Endodermal cell (in vitro differentiated cells): ENCODE data around the gene SUGT1. TPM values are rescaled to one million over a fixed set of nuclear protein-coding genes. Genes with fewer than 3 reads are reported as not detected.

Source experiments
- DNase-seq: peaks from one replicate; pipeline ENCODE4 v3.0.0-alpha.2; 2017
- H3K27ac ChIP-seq: 2 replicates; pipeline ENCODE4 v1.5.1; 2013; ENCODE audit warnings: mild to moderate bottlenecking, low read depth, low read length, moderate library complexity
- H3K27me3 ChIP-seq: 2 replicates; pipeline ENCODE4 v1.6.1; 2013; ENCODE audit warnings: mild to moderate bottlenecking, low read length, moderate library complexity; ENCODE audit not compliant: insufficient read depth, control insufficient read depth, poor library complexity, severe bottlenecking
- H3K36me3 ChIP-seq: 2 replicates; pipeline ENCODE4 v1.7.0; 2013; ENCODE audit warnings: mild to moderate bottlenecking, low read length, moderate library complexity; ENCODE audit not compliant: control insufficient read depth, insufficient read depth
- H3K4me1 ChIP-seq: one replicate; pipeline ENCODE4 v1.7.0; 2013; ENCODE audit warnings: low read length; ENCODE audit not compliant: control insufficient read depth, insufficient read depth
- H3K4me3 ChIP-seq: 2 replicates; pipeline ENCODE4 v1.5.1; 2013; ENCODE audit warnings: mild to moderate bottlenecking, low read length, moderate library complexity
- H3K9ac ChIP-seq: 2 replicates; pipeline ENCODE4 v1.6.1; 2013; ENCODE audit warnings: mild to moderate bottlenecking, low read length, moderate library complexity; ENCODE audit not compliant: poor library complexity, severe bottlenecking; ENCODE audit errors: extremely low read depth
- H3K9me3 ChIP-seq: 2 replicates; pipeline ENCODE4 v1.6.1; 2013; ENCODE audit warnings: mild to moderate bottlenecking, low read length, moderate library complexity; ENCODE audit not compliant: control insufficient read depth
- H3K27ac Mint-ChIP-seq: 2 replicates; pipeline ENCODE4 v1.8.0; 2020; ENCODE audit warnings: mixed read lengths
- H3K27me3 Mint-ChIP-seq: 2 replicates; pipeline ENCODE4 v1.8.0; 2021; ENCODE audit warnings: mild to moderate bottlenecking, mixed read lengths; ENCODE audit not compliant: insufficient read depth
- H3K36me3 Mint-ChIP-seq: 2 replicates; pipeline ENCODE4 v1.8.0; 2020; ENCODE audit warnings: low read depth, mixed read lengths
- H3K4me1 Mint-ChIP-seq: 2 replicates; pipeline ENCODE4 v1.8.0; 2020; ENCODE audit warnings: mixed read lengths
- H3K4me3 Mint-ChIP-seq: 2 replicates; pipeline ENCODE4 v1.8.0; 2020; ENCODE audit warnings: mild to moderate bottlenecking, moderate library complexity, mixed read lengths
- H3K9me3 Mint-ChIP-seq: 2 replicates; pipeline ENCODE4 v1.8.0; 2020; ENCODE audit warnings: mild to moderate bottlenecking, mixed read lengths
- CTCF ChIP-seq: fragments of 200-600 bp; sonication (generic); conservative IDR thresholded peaks from 2 replicates; pipeline ENCODE4 v1.5.0; 2021; ENCODE audit warnings: antibody characterized with exemption, mild to moderate bottlenecking
- WGBS, 2 experiments: methylation state at CpG; one replicate each; pipeline versions ENCODE4 v1.1.5 to v1.1.7; 2013; ENCODE audit warnings: missing lambda C conversion rate in 2 of 2, mixed read lengths in 1 of 2; ENCODE audit not compliant: insufficient coverage in 1 of 2, insufficient read length in 1 of 2; 5-methylcytosine and 5-hydroxymethylcytosine counted together
- total RNA-seq, 2 donors: library from RNA; stranded (reverse); fragmentation: NEBNext Ultra II Directional in 1 of 2; extraction: Animal tissue kit (Norgen Biotek cat#: 25700) in 1 of 2; gene quantifications; 2 replicates in 1 of 2; 3 replicates in 1 of 2; pipeline ENCODE4 v1.2.1, GENCODE V29; 2021

SUGT1 gene
- total RNA-seq, 2 donors from 2014 or later = 73.3 to 85.8 TPM

GRCh38 chr13:52646967-52647366, 5.7 kb upstream of the SUGT1 start:
- Histone ChIP-seq H3K4me3 (no peak overlapping the region), H3K36me3 (peaks cover 14% of the 10 kb centered on the region), H3K9ac (no peak overlapping the region), H3K4me1 (no peaks in the 10 kb centered on the region), H3K27ac (no peak overlapping the region), H3K27me3 (no peaks in the 10 kb centered on the region), H3K9me3 (no peaks in the 10 kb centered on the region)
- H3K4me3 Mint-ChIP-seq = no peak overlapping the region
- no peaks in the 10 kb centered on the region for H3K27me3 Mint-ChIP-seq
- DNase-seq = no peak
- peaks cover 7% of the 10 kb centered on the region for H3K4me1 Mint-ChIP-seq
- H3K9me3 Mint-ChIP-seq = no peaks in the 10 kb centered on the region
- no peak for TF ChIP-seq CTCF
- H3K36me3 Mint-ChIP-seq = peaks cover 34% of the 10 kb centered on the region
- no peak overlapping the region for H3K27ac Mint-ChIP-seq

GRCh38 chr13:52650731-52651130, 1.9 kb upstream of the SUGT1 start:
- Histone ChIP-seq H3K36me3 (peaks cover 24% of the 10 kb centered on the region), H3K4me1 (no peaks in the 10 kb centered on the region), H3K27me3 (no peaks in the 10 kb centered on the region), H3K9ac (peak overlapping the region; percentile 92), H3K4me3 (peak overlapping the region; percentile 100), H3K27ac (no peak overlapping the region), H3K9me3 (no peaks in the 10 kb centered on the region)
- DNase-seq = no peak
- H3K27me3 Mint-ChIP-seq = no peaks in the 10 kb centered on the region
- H3K27ac Mint-ChIP-seq = peak overlapping the region; percentile 47
- WGBS, 2 experiments = 89 to 91% methylated on average over 5 to 6 of the region's 6 CpGs
- no peaks in the 10 kb centered on the region for H3K9me3 Mint-ChIP-seq
- H3K4me1 Mint-ChIP-seq = peaks cover 12% of the 10 kb centered on the region
- H3K36me3 Mint-ChIP-seq = peaks cover 31% of the 10 kb centered on the region
- no peak overlapping the region for H3K4me3 Mint-ChIP-seq
- no peak for TF ChIP-seq CTCF

- Histone ChIP-seq H3K36me3 (peaks cover 25% of the 10 kb centered on the region), H3K27ac (peak overlapping the region; percentile 100), H3K9ac (peak overlapping the region; percentile 92), H3K27me3 (no peaks in the 10 kb centered on the region), H3K9me3 (no peaks in the 10 kb centered on the region), H3K4me1 (no peaks in the 10 kb centered on the region), H3K4me3 (peak overlapping the region; percentile 100)
- peaks cover 31% of the 10 kb centered on the region for H3K36me3 Mint-ChIP-seq
- H3K27me3 Mint-ChIP-seq = no peaks in the 10 kb centered on the region
- H3K4me3 Mint-ChIP-seq = no peak overlapping the region
- H3K27ac Mint-ChIP-seq = no peak overlapping the region
- no peak for DNase-seq
- no peak for TF ChIP-seq CTCF
- 0% methylated on average over 4 to 7 of the region's 7 CpGs for WGBS, 2 experiments
- H3K4me1 Mint-ChIP-seq = peaks cover 12% of the 10 kb centered on the region
- no peaks in the 10 kb centered on the region for H3K9me3 Mint-ChIP-seq
Measured at GRCh38 chr13:52651897-52652195, 790 bp upstream of the SUGT1 start.
